NOMO-1 (cell line): Measurements from ENCODE around the gene MIEF1.

ENCODE experiments used
- DNase-seq, 2 experiments: peaks; one replicate each; lab custom pipeline; 2025; ENCODE audit not compliant: unreplicated experiment in 2 of 2; lab: John Stamatoyannopoulos, UW

Gene MIEF1

GRCh38 chr22:39527481-39527961 lies 25.4 kb downstream of the MIEF1 start:
- no peak for DNase-seq

GRCh38 chr22:39528080-39528661 lies 26.1 kb downstream of the MIEF1 start:
- no peak for DNase-seq

GRCh38 chr22:39528681-39529486 lies 26.8 kb downstream of the MIEF1 start:
- DNase-seq, result peak; percentile 83 to 91

GRCh38 chr22:39529487-39529851 lies 27.4 kb downstream of the MIEF1 start:
- no peak for DNase-seq

GRCh38 chr22:39530116-39530515 lies 28.0 kb downstream of the MIEF1 start:
- DNase-seq, result no peak

- peak; percentile 63 to 79 for DNase-seq
These were observed 28.7 kb downstream of the MIEF1 start for GRCh38 chr22:39530692-39531331.

- DNase-seq, result peak; percentile 100
These were observed 30.4 kb downstream of the MIEF1 start, which contains the start of gene RPS19BP1 for GRCh38 chr22:39532215-39533073. Gene RPS19BP1, minus strand, starts transcription at chr22:39532748. Its CDS starts 10 bp downstream, at chr22:39532738.

GRCh38 chr22:39534092-39534506 lies 32.0 kb downstream of the MIEF1 start:
- no peak for DNase-seq

GRCh38 chr22:39534591-39535356 lies 32.7 kb downstream of the MIEF1 start:
- peak in 1 of 2 experiments; percentile 23 for DNase-seq

- no peak for DNase-seq
These were observed 33.3 kb downstream of the MIEF1 start for GRCh38 chr22:39535357-39535725.

GRCh38 chr22:39535831-39536449 lies 33.9 kb downstream of the MIEF1 start:
- DNase-seq, result no peak

- no peak for DNase-seq
These were observed 34.6 kb downstream of the MIEF1 start for GRCh38 chr22:39536711-39537110.

- no peak for DNase-seq
These were observed 35.9 kb downstream of the MIEF1 start for GRCh38 chr22:39537975-39538374.

- no peak for DNase-seq
These were observed 41.0 kb downstream of the MIEF1 start for GRCh38 chr22:39543095-39543494.

GRCh38 chr22:39545386-39546365 lies 43.6 kb downstream of the MIEF1 start:
- peak; percentile 31 to 36 for DNase-seq

GRCh38 chr22:39546889-39547586 lies 44.9 kb downstream of the MIEF1 start:
- DNase-seq, result no peak

- no peak for DNase-seq
These were observed 45.5 kb downstream of the MIEF1 start for GRCh38 chr22:39547587-39547947.

- DNase-seq, result no peak
These were observed 51.3 kb downstream of the MIEF1 start for GRCh38 chr22:39553429-39553828.
